ENCODE results near the gene RTN1. TPM values are rescaled to one million over a fixed set of nuclear protein-coding genes. Genes with fewer than 3 reads are reported as not detected.
"Not testable (repeated sequence)": the region's sequence is repeated elsewhere in the genome, so short reads cannot be mapped to it uniquely, and the experiment has no call there.

RTN1 gene
- total RNA-seq, 1 donor from 2014 or later: 0.80 TPM

DNA sequence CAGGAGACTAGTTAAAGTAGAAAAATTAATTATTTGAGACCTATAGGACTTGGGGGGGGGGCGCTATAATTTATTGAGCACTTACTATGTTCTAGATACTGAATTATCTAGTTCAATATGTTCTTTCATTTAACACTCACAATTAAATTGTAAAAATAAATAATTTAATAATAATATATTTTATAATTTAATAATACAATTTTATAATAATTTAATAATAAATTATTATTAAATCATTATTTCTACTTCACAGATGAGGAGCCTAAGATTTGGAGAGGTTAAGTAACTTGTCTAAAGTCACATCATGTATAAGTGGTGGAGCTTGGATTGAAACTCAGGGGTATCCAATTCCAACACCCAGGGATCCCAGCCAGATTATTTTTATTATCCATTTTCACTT, 195.2 kb downstream of the RTN1 start:
- Histone ChIP-seq H3K9me3 (replicated peaks) (no peaks in the 10 kb centered on the region), H3K36me3 (no peaks in the 10 kb centered on the region), H3K4me3 (no peak overlapping the region), H3K27ac (replicated peaks) (no peak overlapping the region), H3K27me3 (ENCODE audit: low read depth) (no peaks in the 10 kb centered on the region), H3K4me1 (no peaks in the 10 kb centered on the region)
- TF ChIP-seq, protein P1, sequence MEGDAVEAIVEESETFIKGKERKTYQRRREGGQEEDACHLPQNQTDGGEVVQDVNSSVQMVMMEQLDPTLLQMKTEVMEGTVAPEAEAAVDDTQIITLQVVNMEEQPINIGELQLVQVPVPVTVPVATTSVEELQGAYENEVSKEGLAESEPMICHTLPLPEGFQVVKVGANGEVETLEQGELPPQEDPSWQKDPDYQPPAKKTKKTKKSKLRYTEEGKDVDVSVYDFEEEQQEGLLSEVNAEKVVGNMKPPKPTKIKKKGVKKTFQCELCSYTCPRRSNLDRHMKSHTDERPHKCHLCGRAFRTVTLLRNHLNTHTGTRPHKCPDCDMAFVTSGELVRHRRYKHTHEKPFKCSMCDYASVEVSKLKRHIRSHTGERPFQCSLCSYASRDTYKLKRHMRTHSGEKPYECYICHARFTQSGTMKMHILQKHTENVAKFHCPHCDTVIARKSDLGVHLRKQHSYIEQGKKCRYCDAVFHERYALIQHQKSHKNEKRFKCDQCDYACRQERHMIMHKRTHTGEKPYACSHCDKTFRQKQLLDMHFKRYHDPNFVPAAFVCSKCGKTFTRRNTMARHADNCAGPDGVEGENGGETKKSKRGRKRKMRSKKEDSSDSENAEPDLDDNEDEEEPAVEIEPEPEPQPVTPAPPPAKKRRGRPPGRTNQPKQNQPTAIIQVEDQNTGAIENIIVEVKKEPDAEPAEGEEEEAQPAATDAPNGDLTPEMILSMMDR (IDR thresholded peaks at IDR 0.05; ENCODE audit: borderline replicate concordance): no peak
- DNase-seq: no peak
- intact Hi-C loops (cut with micrococcal nuclease): no loop called here

DNA sequence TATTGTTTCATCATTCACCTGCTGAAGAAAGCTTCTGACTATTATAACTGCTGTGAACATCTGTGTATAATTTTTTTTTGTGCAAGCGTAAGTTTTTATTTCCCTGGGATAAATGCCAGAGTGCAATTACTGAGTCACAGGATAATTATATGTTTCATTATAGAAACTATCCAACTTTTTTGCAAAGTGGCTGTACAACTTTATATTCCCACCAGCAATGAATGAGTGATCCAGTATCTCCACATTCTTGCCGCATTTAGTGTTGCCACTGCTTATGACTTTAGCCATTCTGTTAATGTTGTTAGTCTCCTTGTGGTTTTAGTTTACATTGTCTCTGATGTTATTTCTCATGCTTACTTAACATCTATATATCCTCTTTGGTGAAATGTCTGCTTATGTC, 205.8 kb downstream of the RTN1 start:
- no peak overlapping the region for H3K27ac ChIP-seq (replicated peaks)
- peaks cover 79% of the 10 kb centered on the region for H3K9me3 ChIP-seq (replicated peaks)
- H3K4me1 ChIP-seq: no peaks in the 10 kb centered on the region
- TF ChIP-seq, protein P1 (IDR thresholded peaks at IDR 0.05; ENCODE audit: borderline replicate concordance): no peak
- H3K36me3 ChIP-seq: no peaks in the 10 kb centered on the region
- intact Hi-C loops (cut with micrococcal nuclease): no loop called here
- H3K27me3 ChIP-seq (ENCODE audit: low read depth): no peaks in the 10 kb centered on the region
- no peak for DNase-seq
- H3K4me3 ChIP-seq: no peak overlapping the region

DNA sequence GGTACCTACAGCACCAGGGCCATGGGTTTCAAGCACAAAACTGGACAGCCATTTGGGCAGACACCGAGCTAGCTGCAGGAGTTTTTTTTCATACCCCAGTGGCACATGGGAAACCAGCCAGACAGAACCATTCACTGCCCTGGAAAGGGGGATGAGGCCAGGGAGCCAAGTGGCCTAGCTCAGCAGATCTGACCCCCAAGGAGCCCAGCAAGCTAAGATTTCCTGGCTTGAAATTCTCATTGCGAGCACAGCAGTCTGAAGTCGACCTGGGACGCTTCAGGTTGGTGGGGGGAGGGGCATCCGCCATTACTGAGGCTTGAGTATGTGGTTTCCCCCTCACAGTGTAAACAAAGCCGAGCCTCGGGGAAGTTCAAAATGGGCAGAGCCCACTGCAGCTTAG, 212.8 kb downstream of the RTN1 start:
- Histone ChIP-seq H3K36me3 (no peaks in the 10 kb centered on the region), H3K27me3 (ENCODE audit: low read depth) (no peaks in the 10 kb centered on the region), H3K4me3 (no peak overlapping the region), H3K9me3 (replicated peaks) (peaks cover 46% of the 10 kb centered on the region), H3K27ac (replicated peaks) (no peak overlapping the region), H3K4me1 (no peaks in the 10 kb centered on the region)
- DNase-seq: no peak
- TF ChIP-seq, protein P1 (IDR thresholded peaks at IDR 0.05; ENCODE audit: borderline replicate concordance): no peak
- intact Hi-C loops (cut with micrococcal nuclease): no loop called here

DNA sequence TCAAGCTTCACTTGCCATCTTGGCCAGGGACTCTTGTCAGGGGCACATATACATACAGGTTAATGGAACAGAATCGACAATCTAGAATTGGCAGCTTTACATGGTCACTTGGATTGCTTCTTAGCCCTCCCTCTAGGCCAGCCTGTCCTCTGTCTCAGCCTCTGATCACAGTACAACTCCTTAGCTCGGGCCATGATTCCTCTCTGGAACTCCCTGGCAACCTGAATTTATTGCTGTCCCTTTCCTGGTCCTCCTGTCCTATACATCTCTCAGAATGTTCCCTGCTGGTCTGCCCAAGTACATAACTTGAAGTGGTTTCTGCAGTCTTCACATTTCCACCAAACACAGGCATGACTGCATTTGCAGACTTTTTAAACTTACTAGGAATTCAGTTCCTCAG, 214.1 kb downstream of the RTN1 start:
- peaks cover 49% of the 10 kb centered on the region for H3K9me3 ChIP-seq (replicated peaks)
- intact Hi-C loops (cut with micrococcal nuclease): no loop called here
- H3K27ac ChIP-seq (replicated peaks): no peak overlapping the region
- no peak overlapping the region for H3K4me3 ChIP-seq
- H3K4me1 ChIP-seq: no peaks in the 10 kb centered on the region
- no peaks in the 10 kb centered on the region for H3K36me3 ChIP-seq
- TF ChIP-seq, protein P1 (IDR thresholded peaks at IDR 0.05; ENCODE audit: borderline replicate concordance): no peak
- no peak for DNase-seq
- H3K27me3 ChIP-seq (ENCODE audit: low read depth): no peaks in the 10 kb centered on the region

DNA sequence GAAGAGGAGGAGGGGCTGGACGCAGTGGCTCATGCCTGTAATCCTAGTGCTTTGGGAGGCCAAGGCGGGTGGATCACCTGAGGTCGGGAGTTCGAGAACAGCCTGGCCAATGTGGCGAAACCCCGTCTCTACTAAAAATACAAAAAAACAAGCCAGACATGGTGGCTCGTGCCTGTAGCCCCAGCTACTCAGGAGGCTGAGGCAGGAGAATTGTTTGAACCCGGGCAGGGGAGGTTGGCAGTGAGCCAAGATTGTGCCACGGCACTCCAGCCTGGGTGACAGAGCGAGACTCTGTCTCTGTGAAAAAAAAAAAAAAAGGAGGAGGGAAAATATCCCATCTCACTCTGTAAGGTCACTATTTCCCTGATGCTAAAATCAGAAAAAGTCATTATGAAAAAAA, 216.4 kb downstream of the RTN1 start:
- H3K4me3 ChIP-seq; intact Hi-C loops (cut with micrococcal nuclease); H3K36me3 ChIP-seq; DNase-seq; H3K27ac ChIP-seq (replicated peaks); H3K27me3 ChIP-seq (ENCODE audit: low read depth); H3K4me1 ChIP-seq: not testable (repeated sequence)
- H3K9me3 ChIP-seq (replicated peaks): peaks cover 46% of the 10 kb centered on the region

DNA sequence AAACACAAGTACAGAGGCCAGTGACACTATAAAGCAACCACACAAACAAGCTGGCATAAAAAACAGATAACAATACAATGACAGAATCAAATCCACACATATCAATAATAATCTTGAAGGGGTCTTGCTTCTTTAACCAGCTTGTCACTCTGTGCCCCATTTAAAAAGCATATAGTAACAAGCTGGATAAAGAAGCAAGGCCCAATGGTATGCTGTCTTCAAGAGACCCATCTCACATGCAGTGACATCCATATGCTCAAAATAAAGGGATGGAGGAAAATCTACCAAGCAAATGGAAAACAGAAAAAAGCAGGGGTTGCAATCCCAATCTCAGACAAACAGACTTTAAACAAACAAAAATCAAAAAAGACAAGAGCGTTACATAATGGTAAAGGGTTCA, 223.7 kb downstream of the RTN1 start:
- intact Hi-C loops (cut with micrococcal nuclease); DNase-seq: not testable (repeated sequence)

DNA sequence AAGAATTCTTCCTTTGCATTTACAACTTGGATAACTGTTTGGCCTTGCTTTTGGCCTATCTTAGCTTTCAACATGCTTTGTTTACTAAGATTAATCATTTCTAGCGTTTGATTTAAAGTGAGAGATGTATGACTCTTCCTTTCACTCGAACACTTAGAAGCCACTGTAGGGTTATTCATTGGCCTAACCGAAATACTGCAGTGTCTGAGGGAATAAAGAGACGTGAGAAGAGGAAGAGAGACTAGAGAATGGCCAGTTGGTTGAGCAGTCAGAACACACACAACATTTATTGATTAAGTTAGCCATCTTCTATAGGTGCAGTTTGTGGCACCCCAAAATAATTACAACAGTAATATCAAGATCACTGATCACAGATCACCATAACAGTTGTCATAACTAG, 231.7 kb downstream of the RTN1 start:
- TF ChIP-seq, protein P1 (IDR thresholded peaks at IDR 0.05; ENCODE audit: borderline replicate concordance): no peak
- Histone ChIP-seq H3K9me3 (replicated peaks) (peaks cover 42% of the 10 kb centered on the region), H3K36me3 (no peaks in the 10 kb centered on the region)

More for the DNA sequence above, 223.7 kb downstream of the RTN1 start:
- not testable (repeated sequence) for H3K4me3 ChIP-seq; H3K27ac ChIP-seq (replicated peaks); H3K4me1 ChIP-seq; H3K27me3 ChIP-seq (ENCODE audit: low read depth); H3K36me3 ChIP-seq
- peaks cover 93% of the 10 kb centered on the region for H3K9me3 ChIP-seq (replicated peaks)

More for the DNA sequence above, 231.7 kb downstream of the RTN1 start:
- Histone ChIP-seq H3K27ac (replicated peaks) (no peak overlapping the region), H3K4me1 (no peaks in the 10 kb centered on the region), H3K27me3 (ENCODE audit: low read depth) (peaks cover 3% of the 10 kb centered on the region), H3K4me3 (no peak overlapping the region)
- intact Hi-C loops (cut with micrococcal nuclease): no loop called here
- no peak for DNase-seq

Measured in left ventricle myocardium inferior (tissue), 1 donor.